Measurements from ENCODE around the gene ISOC2.
A peak's percentile ranks its signal among the peaks of the same experiment; 100 is the strongest.

ISOC2 gene
- 2.5 to 5.0 (median 3.7) reads per million in 3 donors for total RNA-seq

GRCh38 chr19:55461259-55461973 is at the start of gene ISOC2:
Gene ISOC2, minus strand, starts transcription at chr19:55461642. Its CDS starts 5,156 bp downstream, at chr19:55456486.
- Histone ChIP-seq H3K36me3 (ENCODE audit: control insufficient read depth, insufficient read depth, low read length) (no peaks in the 10 kb centered on the region), H3K27me3 (replicated peaks; ENCODE audit: control insufficient read depth, insufficient read depth, low read length, poor library complexity, severe bottlenecking) (no peaks in the 10 kb centered on the region), H3K4me1 (ENCODE audit: control insufficient read depth, insufficient read depth, low read length, poor library complexity, severe bottlenecking) (peaks cover 14% of the 10 kb centered on the region)

GRCh38 chr19:55508120-55508519 is 46.7 kb upstream of the ISOC2 start:
- no peaks in the 10 kb centered on the region for H3K36me3 ChIP-seq (ENCODE audit: control insufficient read depth, insufficient read depth, low read length)
- no peaks in the 10 kb centered on the region for H3K9me3 ChIP-seq (ENCODE audit: control insufficient read depth, low read length)
- peaks cover 5% of the 10 kb centered on the region for H3K4me1 ChIP-seq (ENCODE audit: control insufficient read depth, insufficient read depth, low read length, poor library complexity, severe bottlenecking)
- DNase-seq = no peak
- no peaks in the 10 kb centered on the region for H3K27me3 ChIP-seq (replicated peaks; ENCODE audit: control insufficient read depth, insufficient read depth, low read length, poor library complexity, severe bottlenecking)
- H3K4me3 ChIP-seq (ENCODE audit: insufficient read depth, low read depth, low read length, poor library complexity, severe bottlenecking) = no peak overlapping the region
- no peak overlapping the region for H3K27ac ChIP-seq (ENCODE audit: insufficient read depth, low read length, poor library complexity, severe bottlenecking)

More at GRCh38 chr19:55461259-55461973, at the start of gene ISOC2:
- Histone ChIP-seq H3K27ac (ENCODE audit: insufficient read depth, low read length, poor library complexity, severe bottlenecking) (peak within 1 kb of the TSS; percentile 63), H3K9me3 (ENCODE audit: control insufficient read depth, low read length) (no peaks in the 10 kb centered on the region), H3K4me3 (ENCODE audit: insufficient read depth, low read depth, low read length, poor library complexity, severe bottlenecking) (peak within 1 kb of the TSS; percentile 85)
- DNase-seq = peak; percentile 99 to 100 (median 100)

- Histone ChIP-seq H3K27ac (ENCODE audit: insufficient read depth, low read length, poor library complexity, severe bottlenecking) (no peak overlapping the region), H3K4me3 (ENCODE audit: insufficient read depth, low read depth, low read length, poor library complexity, severe bottlenecking) (no peak overlapping the region), H3K27me3 (replicated peaks; ENCODE audit: control insufficient read depth, insufficient read depth, low read length, poor library complexity, severe bottlenecking) (no peaks in the 10 kb centered on the region), H3K36me3 (ENCODE audit: control insufficient read depth, insufficient read depth, low read length) (no peaks in the 10 kb centered on the region), H3K4me1 (ENCODE audit: control insufficient read depth, insufficient read depth, low read length, poor library complexity, severe bottlenecking) (peaks cover 5% of the 10 kb centered on the region), H3K9me3 (ENCODE audit: control insufficient read depth, low read length) (no peaks in the 10 kb centered on the region)
- DNase-seq = no peak
Measured at GRCh38 chr19:55504981-55505380, 43.5 kb upstream of the ISOC2 start.

- DNase-seq = no peak
- no peak overlapping the region for H3K27ac ChIP-seq (ENCODE audit: insufficient read depth, low read length, poor library complexity, severe bottlenecking)
- H3K9me3 ChIP-seq (ENCODE audit: control insufficient read depth, low read length) = no peaks in the 10 kb centered on the region
- H3K4me1 ChIP-seq (ENCODE audit: control insufficient read depth, insufficient read depth, low read length, poor library complexity, severe bottlenecking) = peaks cover 5% of the 10 kb centered on the region
- H3K36me3 ChIP-seq (ENCODE audit: control insufficient read depth, insufficient read depth, low read length) = no peaks in the 10 kb centered on the region
- no peaks in the 10 kb centered on the region for H3K27me3 ChIP-seq (replicated peaks; ENCODE audit: control insufficient read depth, insufficient read depth, low read length, poor library complexity, severe bottlenecking)
- H3K4me3 ChIP-seq (ENCODE audit: insufficient read depth, low read depth, low read length, poor library complexity, severe bottlenecking) = peak overlapping the region; percentile 50
Measured at GRCh38 chr19:55504252-55504603, 42.8 kb upstream of the ISOC2 start.

GRCh38 chr19:55503502-55504251 is 42.2 kb upstream of the ISOC2 start:
- Histone ChIP-seq H3K36me3 (ENCODE audit: control insufficient read depth, insufficient read depth, low read length) (no peaks in the 10 kb centered on the region), H3K4me3 (ENCODE audit: insufficient read depth, low read depth, low read length, poor library complexity, severe bottlenecking) (peak overlapping the region; percentile 50), H3K27me3 (replicated peaks; ENCODE audit: control insufficient read depth, insufficient read depth, low read length, poor library complexity, severe bottlenecking) (no peaks in the 10 kb centered on the region), H3K27ac (ENCODE audit: insufficient read depth, low read length, poor library complexity, severe bottlenecking) (peak overlapping the region; percentile 35), H3K4me1 (ENCODE audit: control insufficient read depth, insufficient read depth, low read length, poor library complexity, severe bottlenecking) (peaks cover 5% of the 10 kb centered on the region), H3K9me3 (ENCODE audit: control insufficient read depth, low read length) (no peaks in the 10 kb centered on the region)
- DNase-seq = peak; percentile 83 to 88 (median 83)

- Histone ChIP-seq H3K36me3 (ENCODE audit: control insufficient read depth, insufficient read depth, low read length) (no peaks in the 10 kb centered on the region), H3K9me3 (ENCODE audit: control insufficient read depth, low read length) (no peaks in the 10 kb centered on the region), H3K4me3 (ENCODE audit: insufficient read depth, low read depth, low read length, poor library complexity, severe bottlenecking) (peak overlapping the region; percentile 50), H3K4me1 (ENCODE audit: control insufficient read depth, insufficient read depth, low read length, poor library complexity, severe bottlenecking) (peaks cover 5% of the 10 kb centered on the region), H3K27me3 (replicated peaks; ENCODE audit: control insufficient read depth, insufficient read depth, low read length, poor library complexity, severe bottlenecking) (no peaks in the 10 kb centered on the region), H3K27ac (ENCODE audit: insufficient read depth, low read length, poor library complexity, severe bottlenecking) (no peak overlapping the region)
- DNase-seq = no peak
Measured at GRCh38 chr19:55503157-55503501, 41.7 kb upstream of the ISOC2 start.

- Histone ChIP-seq H3K4me3 (ENCODE audit: insufficient read depth, low read depth, low read length, poor library complexity, severe bottlenecking) (no peak overlapping the region), H3K9me3 (ENCODE audit: control insufficient read depth, low read length) (no peaks in the 10 kb centered on the region), H3K27me3 (replicated peaks; ENCODE audit: control insufficient read depth, insufficient read depth, low read length, poor library complexity, severe bottlenecking) (no peaks in the 10 kb centered on the region), H3K4me1 (ENCODE audit: control insufficient read depth, insufficient read depth, low read length, poor library complexity, severe bottlenecking) (peaks cover 5% of the 10 kb centered on the region), H3K27ac (ENCODE audit: insufficient read depth, low read length, poor library complexity, severe bottlenecking) (no peak overlapping the region), H3K36me3 (ENCODE audit: control insufficient read depth, insufficient read depth, low read length) (no peaks in the 10 kb centered on the region)
- no peak for DNase-seq
Measured at GRCh38 chr19:55502197-55502952, 40.9 kb upstream of the ISOC2 start.

GRCh38 chr19:55500368-55500952 is 39.0 kb upstream of the ISOC2 start:
- H3K27me3 ChIP-seq (replicated peaks; ENCODE audit: control insufficient read depth, insufficient read depth, low read length, poor library complexity, severe bottlenecking) = no peaks in the 10 kb centered on the region
- peaks cover 5% of the 10 kb centered on the region for H3K4me1 ChIP-seq (ENCODE audit: control insufficient read depth, insufficient read depth, low read length, poor library complexity, severe bottlenecking)
- no peaks in the 10 kb centered on the region for H3K9me3 ChIP-seq (ENCODE audit: control insufficient read depth, low read length)
- no peak overlapping the region for H3K4me3 ChIP-seq (ENCODE audit: insufficient read depth, low read depth, low read length, poor library complexity, severe bottlenecking)
- H3K27ac ChIP-seq (ENCODE audit: insufficient read depth, low read length, poor library complexity, severe bottlenecking) = no peak overlapping the region
- H3K36me3 ChIP-seq (ENCODE audit: control insufficient read depth, insufficient read depth, low read length) = no peaks in the 10 kb centered on the region
- no peak for DNase-seq

GRCh38 chr19:55498246-55498840 is 36.9 kb upstream of the ISOC2 start:
- Histone ChIP-seq H3K9me3 (ENCODE audit: control insufficient read depth, low read length) (no peaks in the 10 kb centered on the region), H3K27ac (ENCODE audit: insufficient read depth, low read length, poor library complexity, severe bottlenecking) (no peak overlapping the region), H3K4me3 (ENCODE audit: insufficient read depth, low read depth, low read length, poor library complexity, severe bottlenecking) (no peak overlapping the region), H3K27me3 (replicated peaks; ENCODE audit: control insufficient read depth, insufficient read depth, low read length, poor library complexity, severe bottlenecking) (no peaks in the 10 kb centered on the region), H3K4me1 (ENCODE audit: control insufficient read depth, insufficient read depth, low read length, poor library complexity, severe bottlenecking) (peaks cover under 1% of the 10 kb centered on the region), H3K36me3 (ENCODE audit: control insufficient read depth, insufficient read depth, low read length) (no peaks in the 10 kb centered on the region)
- no peak for DNase-seq
